ENCODE measurements around the gene WAC.
"Not testable (repeated sequence)": the region's sequence is repeated elsewhere in the genome, so short reads cannot be mapped to it uniquely, and the experiment has no call there.

The WAC gene

DNA sequence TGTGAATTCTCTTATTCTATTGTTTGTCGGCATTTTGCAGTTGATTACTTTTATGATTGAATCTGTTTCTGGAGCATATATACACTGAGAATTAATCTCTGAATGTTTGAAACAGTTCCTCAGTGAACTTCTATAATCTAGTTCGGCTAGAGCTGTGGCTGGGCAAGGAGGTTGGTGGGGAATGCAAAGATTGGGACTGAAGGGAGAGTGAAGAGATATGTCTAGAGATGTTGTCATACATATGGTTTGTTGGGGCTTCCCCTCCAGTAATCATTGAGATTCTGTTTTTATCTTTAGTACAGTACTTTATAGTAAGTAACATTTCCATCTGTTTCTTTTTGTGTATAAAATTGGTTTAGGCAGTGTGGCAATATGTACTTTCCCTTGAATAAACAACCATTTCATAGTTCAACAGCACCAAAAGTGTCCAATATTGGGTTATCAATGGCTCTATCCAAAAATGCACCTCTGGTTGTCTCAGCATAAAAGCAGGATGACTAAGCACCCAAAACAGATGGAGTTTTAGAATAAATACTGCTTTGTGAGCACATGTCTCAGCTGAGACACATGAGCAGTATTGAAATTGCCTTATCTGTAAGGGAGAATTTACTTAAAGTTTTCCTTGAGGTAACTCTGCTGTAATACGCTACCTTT, 36.7 kb downstream of the WAC start:
- no peak for DNase-seq

DNA sequence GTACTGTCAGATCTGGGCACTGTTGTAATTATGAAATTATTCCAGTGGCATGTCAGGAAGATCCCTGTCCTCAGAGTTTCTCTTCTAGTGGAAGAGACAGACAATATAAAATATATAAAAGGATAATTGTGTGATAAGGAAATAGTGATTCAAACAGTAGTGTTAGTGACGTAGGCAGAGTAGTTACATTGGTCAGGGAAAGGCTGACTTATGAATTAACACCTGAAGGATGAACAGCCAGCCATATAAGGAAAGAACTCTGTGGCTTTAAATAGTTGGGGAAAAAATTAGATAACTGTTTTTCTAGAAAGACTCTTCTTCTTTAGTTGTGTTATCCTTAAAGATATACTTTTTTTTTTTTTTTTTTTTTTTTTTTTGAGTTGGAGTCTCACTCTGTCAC, 37.7 kb downstream of the WAC start:
- DNase-seq, result no peak

DNA sequence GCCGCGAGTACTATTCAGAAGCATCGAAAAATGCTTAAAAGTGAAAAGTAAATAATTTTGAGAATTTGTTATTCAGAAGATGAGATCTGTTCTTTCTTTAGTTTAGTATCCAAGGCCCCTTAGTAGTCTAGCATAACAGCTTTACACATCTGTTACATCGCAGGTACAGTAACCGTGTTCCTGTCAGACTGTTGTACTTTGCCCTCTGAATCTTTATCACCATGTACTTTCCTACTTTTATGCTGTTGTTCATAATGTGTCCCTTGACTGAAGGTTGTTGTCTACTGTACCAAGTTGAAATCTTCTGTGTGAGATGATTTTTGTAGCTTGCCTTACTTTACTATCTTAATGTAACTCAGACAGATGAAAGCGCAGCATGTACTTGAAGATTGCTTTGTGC, 38.3 kb downstream of the WAC start:
- no peak for DNase-seq

DNA sequence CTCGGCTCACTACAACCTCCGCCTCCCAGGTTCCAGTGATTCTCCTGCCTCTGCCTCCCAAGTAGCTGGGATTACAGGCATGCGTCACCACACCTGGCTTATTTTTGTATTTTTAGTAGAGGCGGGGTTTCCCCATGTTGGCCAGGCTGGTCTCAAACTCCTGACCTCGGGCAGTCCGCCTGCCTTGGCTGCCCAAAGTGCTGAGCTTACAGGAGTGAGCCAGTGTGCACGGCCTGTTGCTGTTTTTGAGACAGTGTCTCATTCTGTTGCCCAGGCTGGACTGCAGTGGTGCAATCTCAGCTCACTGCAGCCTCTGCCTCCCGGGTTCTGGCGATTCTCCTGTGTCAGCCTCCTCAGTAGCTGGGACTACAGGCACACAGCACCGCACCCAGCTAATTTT, 41.3 kb downstream of the WAC start:
- DNase-seq, result not testable (repeated sequence)

DNA sequence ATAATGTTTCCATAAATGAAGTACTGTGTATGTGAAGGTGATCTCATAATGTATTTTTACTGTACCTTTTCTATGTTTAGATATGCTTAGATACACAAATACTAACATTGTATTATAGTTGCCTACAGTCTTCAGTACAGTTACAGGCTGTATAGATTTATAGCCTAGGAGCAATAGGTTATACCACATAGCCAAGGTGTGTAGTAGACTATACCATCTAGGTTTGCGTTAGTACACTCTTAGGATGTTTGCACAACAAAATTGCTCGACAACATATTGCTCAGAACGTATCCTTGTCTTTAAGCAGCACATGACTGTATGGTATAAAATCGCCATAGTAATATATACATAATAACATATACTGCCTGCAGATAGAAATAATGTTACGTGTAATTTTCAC, 42.9 kb downstream of the WAC start:
- DNase-seq, result no peak

DNA sequence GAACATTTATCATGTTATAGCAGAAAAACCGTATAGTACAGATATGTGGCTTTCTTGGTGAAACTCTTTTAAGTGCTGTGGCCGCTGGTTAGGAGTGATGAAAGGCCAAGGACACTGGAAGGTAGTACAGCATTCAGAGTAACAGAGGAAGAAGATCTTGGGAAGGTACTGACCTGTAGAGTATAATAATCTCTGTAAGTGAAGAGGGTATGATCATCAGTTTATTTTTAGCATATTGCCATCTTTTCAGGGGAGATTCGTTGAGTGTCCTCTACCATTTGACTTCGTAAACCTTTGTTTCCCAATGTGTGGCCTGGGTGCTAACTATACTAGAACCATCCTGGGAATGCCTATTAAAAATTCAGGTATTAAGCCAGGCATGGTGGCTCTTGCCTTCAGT, 44.6 kb downstream of the WAC start:
- no peak for DNase-seq

DNA sequence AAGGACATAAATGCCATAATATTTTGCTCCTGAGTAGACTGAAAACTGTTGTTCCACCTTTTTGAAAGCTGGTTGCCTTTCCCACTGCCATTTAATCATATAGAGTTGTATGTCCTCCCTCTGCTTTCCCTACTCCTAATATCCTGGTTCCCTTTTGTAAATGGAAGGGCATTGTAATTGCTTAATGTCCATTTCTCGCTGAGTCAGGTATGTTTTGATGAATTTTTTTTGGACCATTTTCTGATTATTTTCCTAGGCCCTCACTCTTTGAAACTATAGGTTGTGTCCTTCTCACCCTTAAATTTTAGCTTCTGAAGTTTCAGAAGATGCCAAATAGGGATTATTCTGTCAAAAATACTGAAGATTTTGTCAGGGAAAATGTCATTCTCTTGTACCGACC, 45.5 kb downstream of the WAC start:
- no peak for DNase-seq

DNA sequence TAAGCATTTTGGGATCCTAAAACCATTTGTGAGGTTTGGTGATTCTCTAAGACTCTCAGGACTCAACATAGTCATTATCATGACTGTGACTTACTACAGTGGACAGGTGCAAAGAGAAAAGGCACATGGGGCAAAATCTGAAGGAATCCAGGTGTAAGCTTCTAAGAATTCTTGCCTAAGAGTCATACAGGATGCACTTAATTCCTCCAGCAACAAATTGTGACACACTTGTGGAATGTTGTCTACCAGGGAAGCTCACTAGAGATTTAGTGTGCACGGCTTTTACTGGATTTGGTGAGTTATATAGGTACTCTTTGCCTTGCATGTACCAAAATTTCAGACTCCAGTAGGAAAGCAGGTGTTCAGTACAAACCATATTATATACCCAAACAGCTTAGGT, 47.9 kb downstream of the WAC start:
- DNase-seq, result no peak

DNA sequence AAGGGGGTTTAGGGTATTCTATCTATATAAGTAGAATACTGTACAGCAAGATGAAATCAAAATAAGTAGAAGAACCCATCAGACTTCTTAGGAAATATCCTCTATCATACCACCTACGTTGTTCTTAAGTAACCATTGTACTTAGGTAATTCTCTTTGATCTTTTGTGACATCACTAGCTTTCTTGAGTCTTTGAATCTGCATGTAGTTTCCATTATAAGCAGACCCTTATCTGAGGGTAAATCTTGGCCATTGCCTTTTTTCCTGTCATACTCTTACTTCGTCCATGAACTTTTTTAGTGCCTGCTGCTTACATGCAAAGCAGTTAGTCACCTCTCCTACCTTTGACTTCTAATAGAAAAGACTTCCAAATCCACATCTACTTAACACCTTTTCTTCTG, 49.0 kb downstream of the WAC start:
- no peak for DNase-seq

DNA sequence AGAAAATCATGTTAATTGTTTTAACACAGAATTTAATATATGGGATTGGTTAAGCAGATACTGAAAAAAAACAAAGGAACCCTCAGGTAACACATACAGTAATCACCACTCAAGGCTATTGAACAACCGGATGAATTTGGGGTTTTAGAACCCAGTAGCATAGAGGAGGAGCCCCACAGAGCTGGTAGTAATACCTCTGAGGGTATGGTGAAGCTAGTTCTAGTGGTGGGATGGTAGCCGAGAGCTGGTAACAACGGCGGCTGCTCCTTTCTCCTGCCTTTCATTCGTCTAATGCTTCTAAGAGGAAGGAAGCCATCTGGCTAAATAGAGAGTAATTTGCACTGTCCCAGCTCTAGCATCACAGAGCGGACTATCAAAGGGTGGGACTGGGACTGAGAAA, 52.2 kb downstream of the WAC start:
- DNase-seq, result no peak

DNA sequence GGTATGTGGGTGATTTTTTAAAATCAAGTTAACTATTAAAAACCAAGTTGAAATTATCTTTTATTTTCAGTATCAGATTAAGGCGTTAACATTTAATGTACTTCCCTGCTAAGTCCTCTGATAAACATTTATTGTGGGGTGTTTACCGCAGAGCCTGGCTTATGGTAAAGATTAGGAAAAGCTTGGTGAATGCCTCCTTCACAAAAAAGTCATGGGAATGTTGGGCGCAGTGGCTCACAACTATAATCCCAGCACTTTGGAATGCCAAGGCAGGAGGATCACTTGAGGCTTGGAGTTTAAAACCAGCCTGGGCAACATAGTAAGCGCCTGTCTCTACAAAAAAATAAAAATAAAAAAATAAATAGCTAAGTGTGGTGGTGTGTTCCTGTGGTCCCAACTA, 53.3 kb downstream of the WAC start:
- no peak for DNase-seq

DNA sequence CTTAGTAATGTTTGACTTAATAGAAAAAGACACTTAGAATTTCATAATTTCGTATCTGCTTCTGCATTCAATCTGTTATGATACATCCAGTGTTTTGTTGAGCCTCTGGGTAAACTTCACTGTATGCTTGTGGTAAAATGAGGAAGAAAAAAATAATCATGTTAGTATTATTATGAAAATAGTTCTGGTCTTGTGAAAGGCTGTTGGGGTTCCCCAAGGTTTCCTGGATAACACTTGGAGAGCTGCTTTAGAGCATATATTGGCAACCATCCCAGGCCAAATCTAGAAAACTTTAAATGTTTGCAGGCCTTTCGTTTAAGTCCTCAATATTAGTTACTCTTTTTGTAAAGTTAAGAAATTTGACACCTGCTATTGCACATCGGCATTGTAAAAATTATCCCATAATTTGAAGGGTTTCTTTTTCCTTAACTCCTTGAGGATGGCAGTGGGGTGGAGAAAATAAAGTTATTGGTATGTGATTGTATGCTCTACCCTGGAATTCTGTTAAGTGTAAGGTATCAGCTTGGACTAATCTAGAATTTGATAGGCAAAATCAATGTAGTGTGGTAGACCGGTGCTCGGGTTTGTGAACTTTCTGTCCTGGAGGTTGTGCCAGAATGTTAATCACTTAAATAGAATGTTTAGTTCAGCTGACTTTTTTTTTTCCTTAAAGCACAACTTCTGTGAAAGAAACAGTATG, 54.5 kb downstream of the WAC start:
- no peak for DNase-seq

DNA sequence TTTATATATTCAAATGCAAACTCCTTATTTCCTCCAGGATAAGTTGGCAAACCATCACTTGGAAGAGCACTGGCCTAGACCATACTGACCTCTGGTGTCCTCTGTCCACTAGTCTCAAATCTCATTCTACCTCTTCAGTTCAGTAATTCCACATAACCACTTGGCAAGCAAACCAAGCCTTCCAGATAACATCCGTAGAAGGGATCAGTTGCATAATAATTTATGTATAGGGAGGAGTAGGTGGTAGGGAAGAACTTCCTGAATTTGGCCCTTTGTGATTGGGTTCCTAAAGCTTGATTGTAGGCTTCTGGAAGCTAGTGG, 55.0 kb downstream of the WAC start:
- no peak for DNase-seq

DNA sequence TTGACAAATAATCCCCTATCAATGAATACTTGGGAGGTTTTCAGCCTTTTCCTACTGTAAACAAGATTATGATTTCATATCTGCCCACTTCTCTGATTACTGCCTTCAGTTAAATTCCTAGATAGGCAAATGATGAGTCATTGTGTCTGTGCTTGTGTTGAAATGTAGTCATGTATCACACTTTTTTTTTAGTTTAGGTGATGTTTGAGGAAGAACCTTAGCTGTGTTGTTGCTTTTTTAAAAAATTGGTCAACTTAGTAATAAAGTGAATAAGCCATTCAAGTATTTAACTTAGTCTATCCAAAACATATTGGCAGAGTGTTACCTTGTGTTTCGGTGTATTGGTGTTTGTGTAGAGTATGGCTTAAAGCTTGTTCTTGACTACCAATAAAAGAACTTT, 60.0 kb downstream of the WAC start:
- no peak for DNase-seq

DNA sequence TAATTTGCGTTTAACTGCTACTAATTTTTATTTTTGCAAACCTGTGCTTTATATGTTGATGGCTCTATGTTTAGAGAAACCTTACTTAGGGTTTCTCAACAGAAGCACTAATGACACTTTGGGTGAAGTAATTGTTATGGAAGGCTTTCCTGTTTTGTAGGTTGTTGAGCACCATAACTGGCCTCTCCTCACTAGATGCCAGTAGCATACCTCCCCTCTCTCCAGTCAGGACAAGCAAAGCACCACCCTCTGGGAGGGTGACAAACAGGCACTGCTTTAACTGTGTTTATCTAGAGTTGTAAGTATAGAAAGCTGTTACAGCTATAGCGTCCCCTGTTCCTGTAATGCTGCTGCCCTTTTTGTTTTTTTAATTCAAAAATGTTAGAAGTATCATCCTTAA, 60.9 kb downstream of the WAC start:
- DNase-seq, result no peak

DNA sequence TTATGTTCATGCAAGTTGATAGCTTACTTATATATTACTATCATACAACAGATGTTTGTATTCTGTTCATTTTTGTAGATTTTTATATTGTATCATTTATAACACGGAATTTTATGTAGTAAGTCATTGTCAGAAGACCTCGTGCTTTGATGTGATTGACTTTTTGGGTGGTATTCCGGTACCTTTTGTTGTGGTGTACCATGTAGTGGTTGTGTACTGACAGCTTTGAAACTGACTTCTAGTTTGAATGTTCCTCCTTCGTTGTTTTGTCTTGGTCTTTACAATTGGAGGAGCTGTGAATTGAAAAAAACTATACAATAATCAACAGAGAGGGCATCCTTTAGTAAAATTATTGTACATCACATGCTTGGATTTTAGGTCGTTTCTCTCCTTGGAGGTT, 61.5 kb downstream of the WAC start:
- DNase-seq, result peak; percentile 12

DNA sequence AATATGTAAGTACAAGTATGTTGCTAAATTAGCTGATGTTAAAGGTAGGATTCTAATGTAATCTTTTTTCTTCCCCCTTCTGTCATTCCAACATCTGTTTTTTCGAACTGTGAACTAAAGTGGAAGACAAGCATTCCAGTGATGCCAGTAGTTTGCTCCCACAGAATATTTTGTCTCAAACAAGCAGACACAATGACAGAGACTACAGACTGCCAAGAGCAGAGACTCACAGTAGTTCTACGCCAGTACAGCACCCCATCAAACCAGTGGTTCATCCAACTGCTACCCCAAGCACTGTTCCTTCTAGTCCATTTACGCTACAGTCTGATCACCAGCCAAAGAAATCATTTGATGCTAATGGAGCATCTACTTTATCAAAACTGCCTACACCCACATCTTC, 62.7 kb downstream of the WAC start:
- DNase-seq, result no peak

DNA sequence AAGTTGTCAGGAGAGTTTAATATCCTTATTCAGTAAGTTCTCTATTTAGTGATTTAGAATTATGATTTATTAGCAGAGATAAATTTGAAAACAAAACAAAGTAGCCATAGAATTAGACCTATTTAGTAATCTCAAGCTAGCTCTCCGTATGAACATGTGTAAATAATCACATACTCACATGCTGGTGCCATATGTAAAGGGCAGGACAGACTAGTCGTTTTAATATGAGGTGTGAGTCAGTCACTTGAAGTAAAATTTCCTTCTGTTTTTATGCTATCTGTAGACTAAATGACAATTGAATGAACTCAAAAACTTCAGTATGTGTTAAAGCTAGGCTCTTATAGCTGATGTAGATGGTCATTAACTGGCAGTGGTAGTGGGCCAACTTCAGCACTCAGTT, 67.1 kb downstream of the WAC start:
- no peak for DNase-seq

DNA sequence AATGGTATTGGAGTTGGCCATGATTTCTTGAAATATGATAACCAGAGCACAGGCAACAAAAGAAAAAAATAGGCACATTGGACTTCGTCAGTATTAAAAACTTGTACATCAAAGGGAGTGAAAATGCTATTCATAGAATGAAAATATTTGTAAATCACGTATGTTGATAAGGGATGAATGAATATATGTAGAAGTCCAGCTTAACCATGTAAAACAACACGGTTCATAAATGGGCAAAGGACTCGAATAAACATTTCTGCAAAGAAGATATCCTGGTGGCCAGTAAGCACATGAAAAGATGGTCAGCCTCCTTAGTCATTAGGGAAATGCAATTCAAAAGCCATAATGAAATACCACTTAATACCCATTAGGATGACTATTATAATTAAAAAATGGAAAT, 68.1 kb downstream of the WAC start:
- DNase-seq, result no peak

DNA sequence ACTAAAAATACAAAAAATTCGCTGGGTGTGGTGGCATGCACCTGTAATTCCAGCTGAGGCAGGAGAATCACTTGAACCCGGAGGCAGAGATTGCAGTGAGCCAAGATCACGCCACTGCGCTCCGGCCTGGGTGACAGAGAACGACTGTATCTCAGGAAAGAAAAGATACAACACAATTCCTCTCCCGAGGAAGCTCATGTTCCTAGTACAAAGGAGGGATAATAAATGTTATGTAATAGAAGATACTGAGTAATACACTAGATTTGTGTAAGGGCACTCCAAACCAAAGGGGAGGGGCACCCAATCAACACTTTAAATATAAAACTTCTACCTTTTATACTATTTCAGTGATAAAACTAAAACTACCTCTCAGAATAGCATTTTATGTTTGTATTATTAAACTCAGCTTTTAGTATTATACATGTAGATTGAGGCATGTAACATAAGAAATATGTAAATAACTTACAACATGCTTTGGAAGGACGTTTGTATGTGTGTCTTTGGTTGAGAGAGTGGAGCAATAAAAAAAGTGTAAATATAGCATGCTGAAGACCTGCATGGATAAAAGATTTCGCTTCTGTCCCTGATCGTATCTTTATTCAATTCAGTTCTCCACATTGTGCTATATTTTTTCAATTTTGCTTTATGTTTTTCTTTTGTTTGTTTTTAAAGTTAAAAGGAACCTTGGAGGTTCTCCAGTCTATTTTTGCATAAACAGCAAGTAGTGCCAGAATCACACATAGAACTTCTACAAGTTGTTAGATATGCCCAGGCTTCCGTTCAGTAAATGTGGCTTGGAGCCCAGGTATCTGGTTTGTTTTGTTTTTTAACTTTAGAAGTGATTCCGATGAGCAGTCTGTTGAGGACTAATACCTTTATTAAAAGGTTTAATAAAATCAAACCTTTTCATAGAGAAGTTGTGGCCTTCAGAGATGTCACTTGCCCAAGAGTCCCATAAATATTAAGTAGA, 71.9 kb downstream of the WAC start:
- DNase-seq, result no peak

DNA sequence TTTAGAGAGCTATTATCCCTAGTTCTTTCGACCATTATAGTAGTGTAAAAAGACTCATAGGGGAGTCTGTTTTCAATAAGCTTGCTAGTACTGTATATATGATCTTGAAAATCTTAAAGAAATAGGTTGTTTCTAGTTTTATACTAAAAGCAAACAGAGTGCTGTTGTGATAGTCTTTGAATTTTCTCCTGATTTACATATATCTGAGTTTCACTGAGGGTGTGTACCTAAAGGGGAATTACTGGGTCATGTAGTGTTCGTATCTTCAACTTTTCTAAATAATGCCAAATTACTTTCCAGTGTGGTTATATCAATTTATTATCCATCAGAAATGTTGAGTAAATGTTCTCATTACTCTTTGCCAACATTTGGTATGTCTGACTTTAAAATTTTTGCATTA, 73.7 kb downstream of the WAC start:
- no peak for DNase-seq

DNA sequence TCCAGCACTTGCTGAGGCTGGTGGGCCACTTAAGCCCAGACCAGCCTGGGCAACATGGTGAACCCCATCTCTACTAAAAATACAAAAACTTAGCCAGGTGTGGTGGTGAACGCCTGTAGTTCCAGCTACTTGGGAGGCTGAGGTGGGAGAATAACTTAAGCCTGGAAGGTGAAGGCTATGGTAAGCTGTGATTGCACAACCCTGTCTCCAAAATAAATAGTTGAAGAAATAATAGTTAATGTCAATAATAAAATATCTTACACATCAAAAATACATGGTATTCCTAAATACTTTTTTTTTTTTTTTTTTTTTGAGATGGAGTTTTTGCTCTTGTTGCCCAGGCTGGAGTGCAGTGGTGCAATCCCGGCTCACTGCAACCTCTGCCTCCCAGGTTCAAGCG, 76.7 kb downstream of the WAC start:
- not testable (repeated sequence) for DNase-seq

DNA sequence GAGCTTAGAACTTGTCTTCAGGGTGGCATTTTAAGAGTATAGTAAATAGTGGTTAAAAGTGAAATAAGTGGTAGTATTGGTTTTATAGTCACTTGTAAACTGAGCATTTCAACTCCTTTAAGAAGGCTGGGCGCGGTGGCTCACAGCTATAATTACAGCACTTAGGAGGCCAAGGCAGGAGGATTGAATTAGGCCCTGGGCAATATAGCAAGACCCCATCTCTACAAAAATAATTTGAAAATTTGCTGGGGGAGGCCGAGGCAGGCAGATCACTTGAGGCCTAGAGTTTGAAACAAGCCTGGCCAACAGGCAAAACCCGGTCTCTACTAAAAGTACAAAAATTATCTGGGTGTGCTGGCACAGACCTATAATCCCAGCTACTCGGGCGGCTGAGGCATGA, 80.0 kb downstream of the WAC start:
- no peak for DNase-seq

DNA sequence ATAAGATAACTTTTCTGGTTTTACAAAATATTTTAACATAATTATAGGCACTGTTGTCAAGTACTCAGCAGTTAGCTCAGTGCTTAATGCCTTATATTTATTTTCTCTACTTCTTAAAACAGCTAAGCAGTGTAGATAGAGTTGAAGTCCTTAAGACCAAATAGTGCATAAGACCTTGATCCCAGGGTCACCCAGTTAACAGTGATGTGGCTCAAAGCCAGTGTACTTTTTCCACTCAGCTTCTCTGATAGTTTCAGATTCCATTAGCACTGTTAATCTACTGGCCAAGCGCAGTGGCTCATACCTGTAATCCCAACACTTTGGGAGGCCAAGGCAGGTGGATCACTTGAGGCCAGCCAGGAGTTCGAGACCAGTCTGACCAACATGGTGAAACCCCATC, 83.6 kb downstream of the WAC start:
- DNase-seq, result no peak
